GM23248 (cell line): Measurements from ENCODE around the gene KIRREL1.

ENCODE experiments used
- EZH2 ChIP-seq: fragments of 200-600 bp; sonication (generic); IDR thresholded peaks from 2 replicates; pipeline ENCODE4 v1.6.1; 2018; ENCODE audit warnings: antibody characterized with exemption, mild to moderate bottlenecking; ENCODE audit not compliant: insufficient read depth, poor library complexity, severe bottlenecking
- EZH2phosphoT487 ChIP-seq: fragments of 200-600 bp; sonication (generic); IDR thresholded peaks from 2 replicates; pipeline ENCODE4 v1.6.1; 2018; ENCODE audit warnings: antibody characterized with exemption, moderate library complexity, mild to moderate bottlenecking, low read depth; ENCODE audit not compliant: insufficient read depth

- TF ChIP-seq EZH2 (no peak), EZH2phosphoT487 (no peak)
These were observed 121.7 kb downstream of the KIRREL1 start for GRCh38 chr1:158115126-158115525.
